Astrocyte (in vitro differentiated cells and primary cell): ENCODE results near the gene DEGS2.

Experiments used
- EZH2 ChIP-seq: IDR thresholded peaks from 2 replicates; pipeline ENCODE4 v1.6.1; 2012; ENCODE audit warnings: mild to moderate bottlenecking, low read length, inconsistent platforms; ENCODE audit not compliant: insufficient read depth
- TF ChIP-seq, protein P1 (sequence below): IDR thresholded peaks from 2 replicates; pipeline ENCODE4 v1.5.1; 2011; ENCODE audit warnings: low read depth, mild to moderate bottlenecking, inconsistent platforms, low read length, moderate library complexity; ENCODE audit not compliant: insufficient read depth

DNA sequence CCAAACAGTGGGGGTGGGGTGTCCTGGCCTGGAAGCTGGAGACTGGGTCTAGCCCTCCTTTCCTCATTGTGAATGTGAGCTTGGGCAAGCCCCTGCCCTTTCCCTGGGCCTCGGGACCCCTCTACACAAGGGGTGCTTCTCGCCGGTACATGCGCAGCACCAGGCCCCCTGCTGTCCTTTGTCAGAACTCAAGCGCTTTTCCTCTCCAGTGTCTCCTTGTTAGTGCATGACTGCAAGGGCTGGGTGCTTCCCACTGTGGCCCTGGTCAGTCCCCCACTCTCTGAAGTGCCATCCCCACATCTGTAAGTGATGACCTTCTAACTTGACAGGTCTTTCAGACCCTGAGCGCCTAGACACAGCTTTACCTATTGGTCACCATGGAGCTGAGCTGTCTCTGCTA lies 44.2 kb downstream of the DEGS2 start:
- TF ChIP-seq, protein P1, sequence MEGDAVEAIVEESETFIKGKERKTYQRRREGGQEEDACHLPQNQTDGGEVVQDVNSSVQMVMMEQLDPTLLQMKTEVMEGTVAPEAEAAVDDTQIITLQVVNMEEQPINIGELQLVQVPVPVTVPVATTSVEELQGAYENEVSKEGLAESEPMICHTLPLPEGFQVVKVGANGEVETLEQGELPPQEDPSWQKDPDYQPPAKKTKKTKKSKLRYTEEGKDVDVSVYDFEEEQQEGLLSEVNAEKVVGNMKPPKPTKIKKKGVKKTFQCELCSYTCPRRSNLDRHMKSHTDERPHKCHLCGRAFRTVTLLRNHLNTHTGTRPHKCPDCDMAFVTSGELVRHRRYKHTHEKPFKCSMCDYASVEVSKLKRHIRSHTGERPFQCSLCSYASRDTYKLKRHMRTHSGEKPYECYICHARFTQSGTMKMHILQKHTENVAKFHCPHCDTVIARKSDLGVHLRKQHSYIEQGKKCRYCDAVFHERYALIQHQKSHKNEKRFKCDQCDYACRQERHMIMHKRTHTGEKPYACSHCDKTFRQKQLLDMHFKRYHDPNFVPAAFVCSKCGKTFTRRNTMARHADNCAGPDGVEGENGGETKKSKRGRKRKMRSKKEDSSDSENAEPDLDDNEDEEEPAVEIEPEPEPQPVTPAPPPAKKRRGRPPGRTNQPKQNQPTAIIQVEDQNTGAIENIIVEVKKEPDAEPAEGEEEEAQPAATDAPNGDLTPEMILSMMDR: no peak
- TF ChIP-seq EZH2: no peak
